Activated CD4-positive, alpha-beta T cell treated with anti-CD3 and anti-CD28 coated beads, Interleukin-2, amount 50 U/mL, for 4 hours (primary cell): Measurements from ENCODE around the gene MPPED2.

ENCODE experiments used
- DNase-seq, 2 experiments: peaks; one replicate each; pipeline ENCODE4 v3.0.0-alpha.2; 2020

The MPPED2 gene

DNA sequence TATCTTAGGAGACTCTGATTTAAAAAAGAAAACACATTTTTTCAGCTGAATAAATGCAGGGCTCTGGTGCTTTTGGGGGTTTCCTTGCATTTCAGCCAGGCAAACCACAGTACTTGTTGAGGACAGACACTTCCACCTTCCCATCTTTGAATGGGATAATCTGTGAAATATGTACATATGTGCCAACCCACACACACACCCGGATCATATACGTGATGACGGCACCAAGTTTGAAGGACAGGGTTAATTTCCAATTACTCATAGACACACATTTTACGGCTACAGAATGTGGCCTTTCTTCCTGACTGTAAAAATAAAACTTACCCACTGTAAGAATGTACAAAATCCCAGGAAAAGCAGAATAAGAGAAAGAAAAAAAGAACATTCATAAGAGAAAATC lies 104.4 kb downstream of the MPPED2 start:
- no peak for DNase-seq

DNA sequence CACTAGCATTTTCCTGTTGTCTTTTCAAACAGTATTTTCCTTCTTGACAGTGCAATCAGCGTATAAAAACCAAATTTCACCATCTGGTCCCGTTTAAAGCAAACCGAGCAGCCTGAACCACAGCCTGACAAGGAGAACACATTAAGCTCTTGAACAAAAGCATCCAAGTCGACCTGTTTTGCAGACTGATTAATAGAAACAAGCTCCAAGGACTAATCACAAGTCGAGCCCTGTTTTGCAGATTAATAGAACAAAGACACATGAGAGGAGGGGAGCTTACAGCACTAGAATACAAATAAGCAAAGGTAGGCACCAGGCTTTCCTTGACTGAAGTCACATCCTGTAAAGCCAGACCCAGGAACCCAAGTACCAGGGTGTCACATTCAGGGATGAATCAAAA lies 104.8 kb downstream of the MPPED2 start:
- DNase-seq = no peak

DNA sequence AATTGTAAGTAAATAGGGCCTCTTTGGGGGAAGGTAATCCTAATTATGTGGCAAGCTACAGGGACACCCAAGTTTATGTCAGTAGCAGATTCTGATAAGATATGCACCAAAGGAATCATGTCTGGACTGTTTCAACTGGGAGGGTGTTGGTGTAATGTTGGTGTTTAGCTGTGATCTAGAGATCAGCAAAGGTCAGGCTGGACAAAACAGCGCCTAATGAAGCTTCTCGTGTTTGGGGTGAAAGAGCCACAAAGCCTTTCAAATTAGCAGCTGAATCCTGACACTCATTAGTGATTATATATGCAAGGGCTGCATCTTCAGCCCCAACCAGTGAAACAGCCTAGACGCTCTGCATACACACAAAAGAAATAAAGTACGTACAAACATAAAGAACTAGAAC lies 106.3 kb downstream of the MPPED2 start:
- no peak for DNase-seq

DNA sequence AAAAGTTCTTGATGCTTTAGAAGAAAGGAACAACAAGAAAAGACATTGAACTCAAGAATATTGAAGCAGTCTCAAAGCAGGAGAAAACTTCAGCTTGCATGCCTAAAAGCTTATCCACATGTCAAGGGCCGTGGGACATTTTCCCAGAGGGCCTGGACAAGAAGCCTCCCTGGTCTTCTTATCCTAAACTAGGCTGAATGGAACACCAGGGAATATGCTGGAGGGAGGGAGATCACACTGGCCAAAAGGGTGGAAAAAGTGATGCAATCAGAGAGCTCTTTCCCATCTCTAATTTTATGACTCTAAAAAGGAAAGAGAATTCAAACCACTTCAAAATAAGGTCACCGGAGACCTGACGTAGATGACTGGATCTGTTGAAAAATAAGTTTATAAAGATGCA lies 107.2 kb downstream of the MPPED2 start:
- no peak for DNase-seq

GRCh38 chr11:30477061-30477460 lies 109.1 kb downstream of the MPPED2 start:
- no peak for DNase-seq

DNA sequence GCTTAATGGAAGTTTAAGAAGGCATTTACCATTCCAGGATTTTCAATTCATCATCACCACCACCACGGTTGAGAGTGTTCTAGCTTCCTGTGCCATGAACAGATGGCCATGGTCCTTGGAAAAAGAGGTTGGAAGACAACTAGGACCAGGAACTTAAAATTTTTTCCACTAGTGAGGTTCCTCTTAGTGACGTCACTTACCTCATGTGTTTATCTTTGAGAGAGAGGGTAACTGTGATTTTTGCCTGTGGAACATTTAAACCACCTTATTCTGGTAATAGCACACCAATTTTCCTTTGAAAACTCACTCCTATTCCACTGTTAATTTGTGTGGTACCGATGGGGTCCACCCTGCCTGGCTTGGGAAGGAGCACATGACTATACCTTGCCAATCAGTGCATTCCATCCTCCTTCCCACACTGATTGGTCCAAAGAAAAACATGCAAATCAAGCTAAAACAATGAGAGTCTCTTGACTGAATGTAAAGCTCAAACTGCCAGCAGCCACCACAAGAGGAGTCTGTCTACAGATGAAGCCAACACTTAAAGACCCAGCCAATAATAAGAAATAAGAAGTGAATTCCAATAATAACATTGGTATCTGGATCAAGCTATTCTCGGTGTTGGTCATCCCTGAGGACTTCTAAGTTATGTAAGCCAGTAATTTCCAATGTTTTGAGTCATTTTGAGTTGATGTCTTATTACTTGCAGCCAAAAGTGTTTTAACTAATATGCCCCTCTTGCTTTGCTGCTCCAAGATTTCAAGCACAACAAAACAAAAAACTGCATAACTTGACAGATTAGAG lies 111.8 kb downstream of the MPPED2 start:
- no peak for DNase-seq

DNA sequence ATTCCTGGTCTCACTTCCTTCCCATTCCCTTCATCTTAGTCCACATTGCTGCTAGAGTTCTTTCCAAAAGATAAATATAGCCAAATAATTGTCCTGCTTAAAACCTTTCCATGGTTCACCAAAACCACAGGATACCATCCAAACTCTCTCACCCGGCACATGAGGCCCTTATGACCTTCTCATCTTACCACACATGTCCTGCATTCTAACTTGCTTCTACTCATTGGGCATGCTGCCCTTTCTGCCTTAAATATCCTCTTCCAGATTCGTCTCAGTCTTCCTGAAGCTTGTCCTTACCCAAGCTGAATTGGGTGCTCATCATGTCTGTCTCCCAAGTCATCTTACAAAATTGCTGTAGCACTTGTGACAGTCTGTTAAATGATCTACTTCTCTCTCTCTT lies 114.9 kb downstream of the MPPED2 start:
- no peak for DNase-seq

- DNase-seq = no peak
These were observed 117.3 kb downstream of the MPPED2 start for GRCh38 chr11:30468881-30469280.

GRCh38 chr11:30467176-30467575 lies 119.0 kb downstream of the MPPED2 start:
- no peak for DNase-seq

GRCh38 chr11:30465623-30466022 lies 120.5 kb downstream of the MPPED2 start:
- DNase-seq = no peak

GRCh38 chr11:30465192-30465591 lies 121.0 kb downstream of the MPPED2 start:
- no peak for DNase-seq

- no peak for DNase-seq
These were observed 122.9 kb downstream of the MPPED2 start for GRCh38 chr11:30463266-30463665.

- no peak for DNase-seq
These were observed 123.7 kb downstream of the MPPED2 start for GRCh38 chr11:30462421-30462820.

GRCh38 chr11:30459821-30460220 lies 126.3 kb downstream of the MPPED2 start:
- no peak for DNase-seq

GRCh38 chr11:30459306-30459705 lies 126.8 kb downstream of the MPPED2 start:
- DNase-seq = no peak

GRCh38 chr11:30458541-30458940 lies 127.6 kb downstream of the MPPED2 start:
- DNase-seq = no peak

DNA sequence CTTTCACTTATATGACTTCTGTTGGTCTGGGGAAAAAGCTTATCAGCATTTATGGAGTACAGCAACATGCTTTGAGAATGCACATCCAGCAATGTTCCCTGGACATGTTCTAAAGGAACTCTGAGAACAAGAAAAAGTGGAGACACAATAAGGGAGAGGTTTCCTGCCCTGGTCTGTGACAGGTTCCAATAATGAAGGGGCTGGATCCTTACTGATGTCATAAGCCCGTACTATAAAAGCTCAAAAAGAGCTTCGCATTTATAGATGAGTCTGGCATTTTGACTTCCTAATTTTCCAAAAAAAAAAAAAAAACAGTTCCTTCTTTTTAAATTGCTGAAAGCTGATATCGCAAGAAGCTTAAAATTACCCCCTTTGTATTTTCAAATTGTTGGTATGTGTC lies 129.1 kb downstream of the MPPED2 start:
- DNase-seq = no peak

DNA sequence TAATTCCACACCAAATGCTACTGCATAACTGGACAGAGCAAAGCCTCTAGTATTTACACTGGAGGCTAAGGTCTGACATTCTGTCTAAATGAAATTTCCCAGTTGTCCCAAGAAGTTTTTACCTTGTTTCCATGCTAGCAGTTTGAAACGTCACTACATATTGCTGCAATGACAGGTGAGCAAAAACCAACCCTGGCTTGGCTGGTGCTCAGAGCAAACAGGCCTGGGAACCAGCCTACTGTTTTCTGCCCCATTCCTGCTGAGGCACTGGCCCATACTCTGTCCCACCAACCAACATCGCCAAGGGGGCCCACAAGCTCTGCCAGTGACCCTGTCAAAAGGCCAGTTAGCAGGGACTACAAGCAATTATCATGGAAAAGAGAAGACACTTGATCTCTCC lies 131.1 kb downstream of the MPPED2 start:
- no peak for DNase-seq

- no peak for DNase-seq
These were observed 131.6 kb downstream of the MPPED2 start for GRCh38 chr11:30454541-30454940.

DNA sequence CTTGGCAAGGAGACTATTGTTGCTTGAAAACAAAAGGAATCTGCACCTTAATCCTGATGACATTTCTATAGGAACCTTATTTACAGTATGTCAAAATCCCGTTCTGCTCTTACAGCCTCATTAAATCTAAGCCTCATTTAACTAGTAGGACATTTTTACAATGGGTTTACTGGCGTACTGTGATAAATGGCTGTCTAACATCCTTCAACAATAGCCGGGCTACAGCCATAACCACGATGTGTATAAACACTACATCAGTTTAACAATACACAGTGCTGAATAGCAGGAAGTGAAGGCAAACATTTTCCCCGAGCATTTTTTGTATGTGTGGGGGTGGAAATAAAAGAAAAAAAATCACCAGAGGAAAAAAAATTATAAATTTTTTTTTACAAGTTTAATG lies 132.0 kb downstream of the MPPED2 start:
- no peak for DNase-seq

GRCh38 chr11:30453705-30454104 lies 132.4 kb downstream of the MPPED2 start:
- DNase-seq = no peak

DNA sequence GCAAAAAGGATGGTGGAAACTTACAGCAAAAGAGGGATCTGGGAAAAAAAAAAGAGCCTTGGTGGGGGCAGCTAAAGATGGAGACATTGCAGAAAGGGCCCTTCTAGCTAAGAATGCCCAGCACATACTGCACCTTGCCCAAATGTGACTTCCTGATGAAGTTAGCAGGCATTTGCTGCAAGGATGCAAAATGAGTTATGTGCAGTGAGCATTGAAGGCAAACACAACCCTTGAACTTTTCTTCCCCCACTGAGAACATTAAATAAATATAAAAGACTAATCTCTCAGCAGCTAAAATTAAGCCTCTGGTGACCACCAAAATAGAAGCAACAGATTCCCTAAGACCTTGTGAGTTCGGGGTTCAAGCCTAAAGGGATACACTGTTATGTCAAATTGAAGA lies 133.3 kb downstream of the MPPED2 start:
- DNase-seq = no peak

DNA sequence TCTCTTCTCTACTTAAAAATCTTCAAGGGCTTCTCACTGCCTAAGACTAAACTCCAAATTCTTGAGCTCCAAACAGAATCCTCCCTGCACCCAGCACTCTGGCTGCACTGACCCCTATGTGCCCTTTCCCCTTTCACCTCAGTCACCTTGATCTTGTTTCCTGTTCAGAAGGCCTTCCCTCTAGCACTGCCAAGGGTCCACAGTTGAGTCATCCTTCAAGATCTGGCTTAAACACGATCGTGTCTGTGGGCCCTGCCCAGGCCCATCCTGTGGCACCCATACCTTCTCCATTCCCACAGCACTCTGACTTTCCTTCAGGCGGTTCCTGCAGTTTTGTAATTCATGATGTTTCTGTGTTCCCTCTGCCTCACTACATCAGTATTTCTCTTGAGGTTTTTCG lies 134.0 kb downstream of the MPPED2 start:
- no peak for DNase-seq

DNA sequence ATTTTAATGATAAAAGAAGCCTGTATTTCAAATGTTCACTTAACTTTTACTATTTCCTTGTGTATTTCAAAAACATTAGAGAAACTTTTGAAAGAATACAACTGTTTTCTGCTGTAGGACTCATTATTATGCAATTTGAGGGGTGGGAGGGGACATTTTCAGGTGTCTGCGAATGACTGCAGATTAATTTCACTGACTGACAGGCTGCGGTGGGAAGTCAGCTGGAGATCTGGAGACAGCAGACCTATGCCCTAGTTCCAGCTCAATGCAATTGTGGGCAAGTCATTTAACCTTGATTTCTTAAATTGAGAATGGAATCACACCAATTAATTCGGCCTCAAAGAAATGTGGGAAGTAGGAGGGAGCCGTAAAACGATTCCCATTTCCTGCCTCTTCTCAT lies 134.5 kb downstream of the MPPED2 start:
- DNase-seq = no peak

DNA sequence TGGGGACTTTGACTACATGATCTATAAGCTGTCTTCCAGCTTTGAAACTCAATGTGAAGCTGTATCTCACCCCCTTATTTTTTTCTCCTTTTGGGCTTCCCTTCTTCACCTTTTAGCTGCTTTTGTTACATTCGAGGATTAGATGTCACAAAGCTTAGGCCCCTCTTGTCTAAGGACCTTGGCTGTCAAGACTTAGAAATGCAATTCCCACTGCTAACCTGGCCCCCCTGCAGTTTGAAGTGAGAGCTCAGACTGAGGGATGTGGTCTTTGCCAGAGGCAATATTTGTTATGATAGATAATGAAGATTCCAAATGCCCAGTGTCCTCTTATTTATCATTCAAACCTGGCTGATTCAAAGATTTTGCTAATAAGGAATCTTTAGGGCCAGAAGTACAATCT lies 135.0 kb downstream of the MPPED2 start:
- DNase-seq = no peak
